CD4-positive, alpha-beta T cell (primary cell): ENCODE data around the gene SSBP3. TPM values are rescaled to one million over a fixed set of nuclear protein-coding genes. Genes with fewer than 3 reads are reported as not detected.
"Not testable (repeated sequence)": the region's sequence is repeated elsewhere in the genome, so short reads cannot be mapped to it uniquely, and the experiment has no call there.

ENCODE experiments used
- ATAC-seq: fragments of 200-7000 bp; cut with Tn5 transposase; one replicate; pipeline ENCODE4 v1.10.0; 2022; ENCODE audit warnings: mild to moderate bottlenecking; ENCODE audit not compliant: poor library complexity
- CTCF ChIA-PET: fragments of 350-600 bp; sonication (Branson Sonifier 250); formaldehyde crosslinking; loops from one replicate; lab custom pipeline; 2021; ENCODE audit warnings: antibody characterized with exemption, inconsistent platforms; lab: Charles Lee
- POLR2A ChIA-PET: fragments of 350-600 bp; sonication (Branson Sonifier 250); formaldehyde crosslinking; loops from one replicate; lab custom pipeline; 2021; ENCODE audit warnings: antibody characterized with exemption, inconsistent platforms; lab: Charles Lee
- DNase-seq, 14 experiments: peaks; one replicate each; pipeline ENCODE4 v3.0.0-alpha.2; 2013 to 2020; ENCODE audit warnings: mixed read lengths in 2 of 14
- H3K27ac ChIP-seq, 2 donors: one replicate each; pipeline versions ENCODE4 v1.5.1 to v1.7.0; 2013; ENCODE audit warnings: low read length in 2 of 2, low read depth in 1 of 2, mild to moderate bottlenecking in 1 of 2
- H3K27me3 ChIP-seq, 2 experiments: 1 replicate in 1 of 2; 2 replicates in 1 of 2; pipeline versions ENCODE4 v1.6.1 to v1.7.0; 2013; ENCODE audit warnings: low read length in 2 of 2, control low read depth in 1 of 2, mild to moderate bottlenecking in 1 of 2, moderate library complexity in 1 of 2; ENCODE audit not compliant: insufficient read depth in 2 of 2, control insufficient read depth in 1 of 2
- H3K36me3 ChIP-seq: one replicate; pipeline ENCODE4 v1.6.1; 2013; ENCODE audit warnings: low read length, control low read depth; ENCODE audit not compliant: insufficient read depth
- H3K4me1 ChIP-seq: one replicate; pipeline ENCODE4 v1.6.1; 2013; ENCODE audit warnings: low read length, control low read depth; ENCODE audit not compliant: insufficient read depth
- H3K4me3 ChIP-seq: one replicate; pipeline ENCODE4 v1.5.1; 2013; ENCODE audit warnings: mild to moderate bottlenecking, low read length, moderate library complexity
- H3K9me3 ChIP-seq, 2 experiments: 1 replicate in 1 of 2; 2 replicates in 1 of 2; pipeline versions ENCODE4 v1.6.1 to v1.7.0; 2013; ENCODE audit warnings: low read length in 2 of 2, mild to moderate bottlenecking in 2 of 2, control low read depth in 1 of 2, moderate library complexity in 1 of 2; ENCODE audit not compliant: control insufficient read depth in 1 of 2, insufficient read depth in 1 of 2
- H3K27ac Mint-ChIP-seq: one replicate; pipeline ENCODE4 v1.8.0; 2020; ENCODE audit warnings: mixed read lengths
- H3K27me3 Mint-ChIP-seq: one replicate; pipeline ENCODE4 v1.8.0; 2021; ENCODE audit warnings: mixed read lengths
- H3K36me3 Mint-ChIP-seq: one replicate; pipeline ENCODE4 v1.8.0; 2021; ENCODE audit warnings: low read depth, mixed read lengths
- H3K4me1 Mint-ChIP-seq: one replicate; pipeline ENCODE4 v1.8.0; 2021; ENCODE audit warnings: low read depth, mixed read lengths
- H3K4me3 Mint-ChIP-seq: one replicate; pipeline ENCODE4 v1.8.0; 2020; ENCODE audit warnings: mild to moderate bottlenecking, mixed read lengths
- H3K9me3 Mint-ChIP-seq: one replicate; pipeline ENCODE4 v1.8.0; 2020; ENCODE audit warnings: mixed read lengths
- intact Hi-C, 2 experiments: fragments of 100-400 bp; cut with DNase I in 1 of 2; cut with micrococcal nuclease in 1 of 2; formaldehyde crosslinking; loops; one replicate each; pipeline versions ENCODE4 v1.15.1 to v1.9.0; 2023 to 2025; cut with DNase I, micrococcal nuclease
- total RNA-seq, 174 experiments: library from RNA in 2 of 174; stranded (reverse) in 2 of 174; gene quantifications; one replicate each; pipeline ENCODE4 v1.2.3 and lab custom pipeline; 2021 to 2026
- TF ChIP-seq, protein P1 (sequence below): fragments of 200-600 bp; IDR thresholded peaks from one replicate; pipeline ENCODE4 v1.8.0; 2022; ENCODE audit warnings: antibody characterized with exemption, mild to moderate bottlenecking

Gene SSBP3
- total RNA-seq, 2 experiments from 2014 or later, result 50.6 to 52.4 TPM

GRCh38 chr1:54215523-54215922, 190.7 kb downstream of the SSBP3 start:
- Mint-ChIP-seq H3K4me1 (no peaks in the 10 kb centered on the region), H3K4me3 (no peak overlapping the region), H3K27ac (no peak overlapping the region), H3K9me3 (no peaks in the 10 kb centered on the region), H3K27me3 (no peaks in the 10 kb centered on the region), H3K36me3 (peaks cover 91% of the 10 kb centered on the region)
- intact Hi-C loops, result loop anchor here in 1 of 2 experiments (2.0 kb wide), 1 partner anchor 25 kb away; no protein-coding TSS in a partner anchor
- ChIA-PET POLR2A (no interaction called here), CTCF (no interaction called here)
- Histone ChIP-seq H3K27ac (no peak overlapping the region), H3K36me3 (peaks cover 92% of the 10 kb centered on the region), H3K4me3 (no peak overlapping the region), H3K4me1 (no peaks in the 10 kb centered on the region), H3K27me3 (no peaks in the 10 kb centered on the region), H3K9me3 (no peaks in the 10 kb centered on the region)
- no peak for DNase-seq
- no peak for ATAC-seq
- TF ChIP-seq, protein P1, sequence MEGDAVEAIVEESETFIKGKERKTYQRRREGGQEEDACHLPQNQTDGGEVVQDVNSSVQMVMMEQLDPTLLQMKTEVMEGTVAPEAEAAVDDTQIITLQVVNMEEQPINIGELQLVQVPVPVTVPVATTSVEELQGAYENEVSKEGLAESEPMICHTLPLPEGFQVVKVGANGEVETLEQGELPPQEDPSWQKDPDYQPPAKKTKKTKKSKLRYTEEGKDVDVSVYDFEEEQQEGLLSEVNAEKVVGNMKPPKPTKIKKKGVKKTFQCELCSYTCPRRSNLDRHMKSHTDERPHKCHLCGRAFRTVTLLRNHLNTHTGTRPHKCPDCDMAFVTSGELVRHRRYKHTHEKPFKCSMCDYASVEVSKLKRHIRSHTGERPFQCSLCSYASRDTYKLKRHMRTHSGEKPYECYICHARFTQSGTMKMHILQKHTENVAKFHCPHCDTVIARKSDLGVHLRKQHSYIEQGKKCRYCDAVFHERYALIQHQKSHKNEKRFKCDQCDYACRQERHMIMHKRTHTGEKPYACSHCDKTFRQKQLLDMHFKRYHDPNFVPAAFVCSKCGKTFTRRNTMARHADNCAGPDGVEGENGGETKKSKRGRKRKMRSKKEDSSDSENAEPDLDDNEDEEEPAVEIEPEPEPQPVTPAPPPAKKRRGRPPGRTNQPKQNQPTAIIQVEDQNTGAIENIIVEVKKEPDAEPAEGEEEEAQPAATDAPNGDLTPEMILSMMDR, result no peak

DNA sequence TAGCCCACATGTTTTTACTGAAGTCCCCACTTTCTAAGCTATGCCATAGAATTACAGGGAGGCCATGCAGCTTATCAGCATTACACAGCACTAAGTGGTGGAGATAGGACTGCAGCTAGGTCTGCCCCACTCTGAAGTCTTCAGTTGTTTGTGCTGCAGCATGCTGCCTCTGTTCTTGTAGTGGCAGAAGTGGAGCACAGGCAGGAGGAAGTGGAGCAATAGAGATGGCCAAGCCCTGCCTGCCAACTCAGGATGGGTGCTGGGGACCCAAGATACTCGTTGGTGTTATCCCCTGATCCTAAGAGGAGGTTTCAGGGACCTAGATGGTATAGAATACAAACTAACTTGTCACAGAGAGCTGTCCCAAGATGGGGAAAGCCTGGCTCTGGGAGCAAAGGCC, 193.3 kb downstream of the SSBP3 start:
- Histone ChIP-seq H3K9me3 (no peaks in the 10 kb centered on the region), H3K4me3 (no peak overlapping the region), H3K27ac (no peak overlapping the region), H3K4me1 (no peaks in the 10 kb centered on the region), H3K27me3 (no peaks in the 10 kb centered on the region), H3K36me3 (peaks cover 93% of the 10 kb centered on the region)
- DNase-seq, result no peak
- H3K4me3 Mint-ChIP-seq, result no peak overlapping the region
- H3K4me1 Mint-ChIP-seq, result no peaks in the 10 kb centered on the region
- peaks cover 91% of the 10 kb centered on the region for H3K36me3 Mint-ChIP-seq
- ATAC-seq, result no peak
- ChIA-PET CTCF (no interaction called here), POLR2A (interaction anchor here (1.3 kb wide), 1 partner anchor 13 kb away, joined by 3 read pairs; the partner anchor contains the start of genes CYB5RL and MRPL37)
- TF ChIP-seq, protein P1, result no peak
- H3K27me3 Mint-ChIP-seq, result no peaks in the 10 kb centered on the region
- no peaks in the 10 kb centered on the region for H3K9me3 Mint-ChIP-seq
- intact Hi-C loops, result no loop called here
- H3K27ac Mint-ChIP-seq, result no peak overlapping the region

- H3K27me3 ChIP-seq, H3K27ac Mint-ChIP-seq, H3K4me1 ChIP-seq, H3K27ac ChIP-seq, H3K4me3 ChIP-seq, H3K27me3 Mint-ChIP-seq, H3K4me3 Mint-ChIP-seq, H3K4me1 Mint-ChIP-seq, DNase-seq, H3K9me3 ChIP-seq, CTCF ChIA-PET, H3K9me3 Mint-ChIP-seq, POLR2A ChIA-PET, ATAC-seq: not testable (repeated sequence)
- peaks cover 79% of the 10 kb centered on the region for H3K36me3 Mint-ChIP-seq
- H3K36me3 ChIP-seq, result peaks cover 77% of the 10 kb centered on the region
- intact Hi-C loops, result loop anchor here in 1 of 2 experiments (10.0 kb wide), 1 partner anchor 77 kb away; no protein-coding TSS in a partner anchor
Observed at GRCh38 chr1:54207896-54208295, 198.3 kb downstream of the SSBP3 start.

GRCh38 chr1:54207287-54207686, 198.9 kb downstream of the SSBP3 start:
- intact Hi-C loops, result loop anchor here in 1 of 2 experiments (10.0 kb wide), 1 partner anchor 78 kb away; no protein-coding TSS in a partner anchor
- Mint-ChIP-seq H3K27ac (no peak overlapping the region), H3K4me3 (no peak overlapping the region), H3K36me3 (peaks cover 79% of the 10 kb centered on the region), H3K9me3 (no peaks in the 10 kb centered on the region), H3K4me1 (peaks cover 6% of the 10 kb centered on the region), H3K27me3 (no peaks in the 10 kb centered on the region)
- Histone ChIP-seq H3K9me3 (no peaks in the 10 kb centered on the region), H3K36me3 (peaks cover 72% of the 10 kb centered on the region), H3K4me3 (no peak overlapping the region), H3K27me3 (no peaks in the 10 kb centered on the region), H3K4me1 (no peaks in the 10 kb centered on the region), H3K27ac (no peak overlapping the region)
- DNase-seq (no peak), ATAC-seq (no peak)
- POLR2A ChIA-PET, result no interaction called here
- TF ChIP-seq, protein P1, result no peak
- CTCF ChIA-PET, result no interaction called here
